Astrocyte (in vitro differentiated cells and primary cell): Measurements from ENCODE around the gene GPATCH8.

Source experiments
- CTCF ChIP-seq: IDR thresholded peaks from 2 replicates; pipeline ENCODE4 v1.5.1; 2011; ENCODE audit warnings: low read depth, mild to moderate bottlenecking, inconsistent platforms, low read length, moderate library complexity; ENCODE audit not compliant: insufficient read depth
- EZH2 ChIP-seq: IDR thresholded peaks from 2 replicates; pipeline ENCODE4 v1.6.1; 2012; ENCODE audit warnings: mild to moderate bottlenecking, low read length, inconsistent platforms; ENCODE audit not compliant: insufficient read depth

GRCh38 chr17:44359458-44360143 lies 143.6 kb downstream of the GPATCH8 start:
- no peak for TF ChIP-seq CTCF
- TF ChIP-seq EZH2: no peak
